HepG2 (cell line): ENCODE results near the gene POC1A. TPM values are rescaled to one million over a fixed set of nuclear protein-coding genes. Genes with fewer than 3 reads are reported as not detected.

Experiments
- ATAC-seq: fragments of 200-7000 bp; cut with Tn5 transposase; 3 replicates; pipeline ENCODE4 v1.9.1; 2020; ENCODE audit warnings: mild to moderate bottlenecking, moderate library complexity
- BruUV-seq: library from RNA; stranded (reverse); fragments of 400-500 nt; replicated peaks from 2 replicates; lab custom pipeline; 2021; lab: Mats Ljungman, UMichigan
- CTCF ChIA-PET: fragments of 300-600 bp; formaldehyde crosslinking; extraction: SDS; loops from one replicate; lab custom pipeline; 2021; ENCODE audit warnings: low total read pairs, inconsistent platforms, low intra/inter-chr PET ratio; lab: Yijun Ruan, JAX
- POLR2A ChIA-PET: fragments of 350-600 bp; sonication (Branson Sonifier 250); formaldehyde crosslinking; loops from one replicate; lab custom pipeline; 2020; ENCODE audit warnings: antibody characterized with exemption, inconsistent platforms; lab: Yijun Ruan, JAX
- DNase-seq: peaks from one replicate; pipeline ENCODE4 v3.0.0-alpha.2; 2015; ENCODE audit warnings: low spot score
- FAIRE-seq: peaks from 3 replicates; lab custom pipeline; 2011; peaks lifted over from hg19 to GRCh38; lab: Jason Lieb, UNC
- H2AFZ ChIP-seq: one replicate; pipeline ENCODE4 v1.6.1; 2011; ENCODE audit warnings: low read length, inconsistent platforms
- H3K27ac ChIP-seq: fragments of 300-600 bp; 3 replicates; pipeline ENCODE4 v1.8.0; 2011; ENCODE audit warnings: mixed run types, mild to moderate bottlenecking, mixed read lengths, low read length, inconsistent platforms; ENCODE audit not compliant: insufficient read depth; ENCODE audit errors: extremely low read length
- H3K27me3 ChIP-seq, 2 experiments: fragments of 200-600 bp in 1 of 2; 2 replicates in 1 of 2; 3 replicates in 1 of 2; pipeline versions ENCODE4 v1.6.0 to v1.8.0; 2011; ENCODE audit warnings: low read length in 2 of 2, mild to moderate bottlenecking in 2 of 2, moderate library complexity in 2 of 2, inconsistent platforms in 1 of 2; ENCODE audit not compliant: insufficient read depth in 2 of 2, control insufficient read depth in 1 of 2
- H3K36me3 ChIP-seq, 2 experiments: fragments of 200-600 bp in 1 of 2; replicated peaks in 1 of 2; 2 replicates in 1 of 2; 3 replicates in 1 of 2; pipeline versions ENCODE4 v1.5.1 to v1.8.0; 2011; ENCODE audit warnings: low read length in 2 of 2, inconsistent platforms in 1 of 2; ENCODE audit not compliant: insufficient read depth in 2 of 2, control insufficient read depth in 1 of 2
- H3K4me1 ChIP-seq: 2 replicates; pipeline ENCODE4 v1.5.1; 2012; ENCODE audit warnings: low read length, inconsistent platforms; ENCODE audit not compliant: insufficient read depth
- H3K4me2 ChIP-seq: 2 replicates; pipeline ENCODE4 v1.6.0; 2011; ENCODE audit warnings: low read depth, low read length, inconsistent platforms
- H3K4me3 ChIP-seq, 3 experiments: fragments of 200-600 bp in 1 of 3; sonication (generic), shearing (Covaris generic) in 1 of 3; replicated peaks in 1 of 3; 2 replicates each; pipeline ENCODE4 v1.5.1; 2011 to 2016; ENCODE audit warnings: low read length in 3 of 3, inconsistent platforms in 2 of 3, low read depth in 2 of 3, mild to moderate bottlenecking in 2 of 3, control low read depth in 1 of 3, mixed read lengths in 1 of 3; ENCODE audit not compliant: insufficient read depth in 1 of 3
- H3K79me2 ChIP-seq: one replicate; pipeline ENCODE4 v1.6.1; 2011; ENCODE audit warnings: low read length, inconsistent platforms; ENCODE audit not compliant: insufficient read depth
- H3K9ac ChIP-seq: 2 replicates; pipeline ENCODE4 v1.6.0; 2011; ENCODE audit warnings: mild to moderate bottlenecking, low read depth, low read length, inconsistent platforms; ENCODE audit not compliant: insufficient read depth
- H3K9me3 ChIP-seq: 2 replicates; pipeline ENCODE4 v1.5.1; 2012; ENCODE audit warnings: mild to moderate bottlenecking, low read length
- H4K20me1 ChIP-seq: 2 replicates; pipeline ENCODE4 v1.6.0; 2011; ENCODE audit warnings: inconsistent platforms, mild to moderate bottlenecking, low read length, moderate library complexity; ENCODE audit not compliant: insufficient read depth
- ARID2 ChIP-seq: sonication (generic); formaldehyde crosslinking; IDR thresholded peaks from 2 replicates; pipeline ENCODE4 v1.8.1; 2022; ENCODE audit warnings: mild to moderate bottlenecking, missing genetic modification reagents, borderline replicate concordance
- ESRRA ChIP-seq: sonication (generic); formaldehyde crosslinking; IDR thresholded peaks from 2 replicates; pipeline ENCODE4 v1.5.1; 2020; ENCODE audit warnings: mild to moderate bottlenecking, low read depth, missing genetic modification reagents
- ETV6 ChIP-seq: sonication (generic); formaldehyde crosslinking; conservative IDR thresholded peaks from 2 replicates; pipeline ENCODE4 v1.4.0; 2020; ENCODE audit warnings: missing genetic modification reagents
- KDM3A ChIP-seq: IDR thresholded peaks from 2 replicates; pipeline ENCODE4 v1.6.1; 2018; ENCODE audit warnings: low read depth, missing compliant biosample characterization
- ONECUT2 ChIP-seq: sonication (generic); formaldehyde crosslinking; IDR thresholded peaks from 2 replicates; pipeline ENCODE4 v1.4.0; 2020; ENCODE audit warnings: missing genetic modification reagents
- TCF7 ChIP-seq: sonication (generic); IDR thresholded peaks from 2 replicates; pipeline ENCODE4 v1.6.1; 2016; ENCODE audit warnings: antibody characterized with exemption, low read depth
- YEATS4 ChIP-seq: sonication (generic); formaldehyde crosslinking; IDR thresholded peaks from 2 replicates; pipeline ENCODE4 v1.4.0; 2020; ENCODE audit warnings: missing genetic modification reagents, borderline replicate concordance
- ZFP91 ChIP-seq: sonication (generic); formaldehyde crosslinking; IDR thresholded peaks from 2 replicates; pipeline ENCODE4 v1.9.0; 2022; ENCODE audit warnings: missing genetic modification reagents, mild to moderate bottlenecking, borderline replicate concordance
- ZNF746 ChIP-seq: sonication (generic); formaldehyde crosslinking; IDR thresholded peaks from 2 replicates; pipeline ENCODE4 v1.8.0; 2022; ENCODE audit warnings: mild to moderate bottlenecking, missing genetic modification reagents
- ZNF878 ChIP-seq: sonication (generic); formaldehyde crosslinking; IDR thresholded peaks from 2 replicates; pipeline ENCODE4 v1.8.1; 2023; ENCODE audit warnings: mild to moderate bottlenecking, missing genetic modification reagents, moderate library complexity
- ZSCAN30 ChIP-seq: sonication (generic); formaldehyde crosslinking; IDR thresholded peaks from 2 replicates; pipeline ENCODE4 v1.5.0; 2020; ENCODE audit warnings: mild to moderate bottlenecking, missing genetic modification reagents
- WGBS: methylation state at CpG from one replicate; pipeline ENCODE4 v1.1.6; 2017; ENCODE audit warnings: low lambda C conversion rate; 5-methylcytosine and 5-hydroxymethylcytosine counted together
- in situ Hi-C: cut with HindIII; loops from 2 replicates; pipeline ENCODE4 v1.10.0; 2017; ENCODE audit warnings: low pct_unique_long_range_greater_than_20kb; ENCODE audit not compliant: extremely low pct_ligation_motif_present
- intact Hi-C: fragments of 100-400 bp; cut with micrococcal nuclease; formaldehyde crosslinking; loops from one replicate; pipeline ENCODE4 v1.10.0; 2022; ENCODE audit not compliant: unreplicated experiment
- polyA plus RNA-seq, 8 experiments: library from polyadenylated mRNA; depleted of rRNA in 3 of 8; stranded (reverse) in 7 of 8; unstranded in 1 of 8; fragments of >200 nt; fragmentation: Illumina TruSeq in 4 of 8; extraction: Trizol in 4 of 8; gene quantifications; 2 replicates each; pipeline versions ENCODE4 v1.2.1 to v1.2.3, GENCODE V29; 2011 to 2016; ENCODE audit warnings: low read depth in 4 of 8, missing spikeins in 1 of 8, mixed read lengths in 1 of 8; ENCODE audit not compliant: insufficient read depth in 1 of 8
- total RNA-seq, 5 experiments: library from RNA; depleted of rRNA; stranded (reverse); fragments of >200 nt; fragmentation: Illumina TruSeq; extraction: Trizol; gene quantifications; 2 replicates each; pipeline ENCODE4 v1.2.3, GENCODE V29; 2016; ENCODE audit warnings: low read depth in 1 of 5
- TF ChIP-seq, protein P1 (sequence below): sonication (generic); formaldehyde crosslinking; IDR thresholded peaks from 2 replicates; pipeline ENCODE4 v1.5.1; 2020; ENCODE audit warnings: missing genetic modification reagents, mild to moderate bottlenecking, borderline replicate concordance

The POC1A gene
- total and polyA plus RNA-seq, 2 of the 13 experiments (the other 11 are each of a cell fraction or from before 2014, with no cell fraction given), result 14.6 to 20.0 TPM

- Histone ChIP-seq H3K79me2 (no peaks in the 10 kb centered on the region), H3K4me2 (no peak overlapping the region), H3K9ac (no peak overlapping the region), H3K9me3 (no peaks in the 10 kb centered on the region), H3K36me3 (no peaks in the 10 kb centered on the region), H3K4me3 (no peak overlapping the region), H3K4me1 (peaks cover 75% of the 10 kb centered on the region), H3K27me3 (no peaks in the 10 kb centered on the region), H2AFZ (no peak overlapping the region), H3K27ac (no peak overlapping the region), H4K20me1 (no peaks in the 10 kb centered on the region)
- ChIA-PET CTCF (no interaction called here), POLR2A (no interaction called here)
- TF ChIP-seq ZFP91, result no peak
- TF ChIP-seq ESRRA (CRISPR knock-in tag), result no peak
- no peak for TF ChIP-seq ZSCAN30 (CRISPR knock-in tag)
- no peak for TF ChIP-seq TCF7
- TF ChIP-seq ZNF746 (CRISPR knock-in tag), result no peak
- TF ChIP-seq ZNF878 (CRISPR knock-in tag), result no peak
- TF ChIP-seq ETV6 (CRISPR knock-in tag), result no peak
- no peak for TF ChIP-seq YEATS4
- TF ChIP-seq KDM3A (CRISPR knock-in tag), result no peak
- TF ChIP-seq ONECUT2, result no peak
- TF ChIP-seq, protein P1, sequence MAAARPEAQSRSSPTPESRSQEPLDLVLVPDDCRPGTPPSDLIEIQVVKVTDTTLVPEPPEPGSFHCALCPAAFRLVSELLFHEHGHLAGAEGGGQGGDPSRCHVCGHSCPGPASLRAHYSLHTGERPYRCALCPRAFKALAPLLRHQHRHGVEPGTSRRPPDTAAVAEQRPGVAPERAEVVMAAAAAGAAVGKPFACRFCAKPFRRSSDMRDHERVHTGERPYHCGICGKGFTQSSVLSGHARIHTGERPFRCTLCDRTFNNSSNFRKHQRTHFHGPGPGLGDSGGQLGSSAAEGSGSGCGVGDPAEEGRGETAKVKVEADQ, result no peak
- no peak for TF ChIP-seq ARID2 (CRISPR knock-in tag)
- in situ Hi-C loops, result no loop called here
- intact Hi-C loops, result no loop called here
- FAIRE-seq (no peak), DNase-seq (no peak), ATAC-seq (no peak)
- no TSS peak for BruUV-seq
- WGBS, result 90% methylated on average over 3 of the region's 9 CpGs
These were observed 69.8 kb downstream of the POC1A start for GRCh38 chr3:52084216-52084945.
